ENCODE measurements around the gene CYP21A2.
"Not testable (repeated sequence)": the region's sequence is repeated elsewhere in the genome, so short reads cannot be mapped to it uniquely, and the experiment has no call there.

DNA sequence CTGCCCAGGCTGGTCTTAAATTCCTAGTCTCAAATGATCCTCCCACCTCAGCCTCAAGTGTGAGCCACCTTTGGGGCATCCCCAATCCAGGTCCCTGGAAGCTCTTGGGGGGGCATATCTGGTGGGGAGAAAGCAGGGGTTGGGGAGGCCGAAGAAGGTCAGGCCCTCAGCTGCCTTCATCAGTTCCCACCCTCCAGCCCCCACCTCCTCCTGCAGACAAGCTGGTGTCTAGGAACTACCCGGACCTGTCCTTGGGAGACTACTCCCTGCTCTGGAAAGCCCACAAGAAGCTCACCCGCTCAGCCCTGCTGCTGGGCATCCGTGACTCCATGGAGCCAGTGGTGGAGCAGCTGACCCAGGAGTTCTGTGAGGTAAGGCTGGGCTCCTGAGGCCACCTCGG lies 663 bp downstream of the CYP21A2 start:
- TF ChIP-seq EZH2 (optimal IDR thresholded peaks at IDR 0.05; ENCODE audit: low read depth, low read length); CTCF (IDR thresholded peaks at IDR 0.05; ENCODE audit: low read length): not testable (repeated sequence)
